Measurements from ENCODE around the gene SLIT3. TPM values are rescaled to one million over a fixed set of nuclear protein-coding genes. Genes with fewer than 3 reads are reported as not detected.

Gene SLIT3
- total and polyA plus RNA-seq, 9 of the 15 experiments (the other 6 are each of a cell fraction or from before 2014, with no cell fraction given), result 0.01 to 0.04 TPM; not detected in 7

GRCh38 chr5:169084775-169085174, 216.2 kb downstream of the SLIT3 start (continued):
- TF ChIP-seq CEBPZ (IDR thresholded peaks at IDR 0.05; ENCODE audit: borderline replicate concordance, low read depth, low read length), result no peak
- no peak for TF ChIP-seq ZNF239 (CRISPR knock-in tag; IDR thresholded peaks at IDR 0.05)
- TF ChIP-seq SIN3B (IDR thresholded peaks at IDR 0.05; ENCODE audit: low read depth), result no peak
- TF ChIP-seq, protein P1, sequence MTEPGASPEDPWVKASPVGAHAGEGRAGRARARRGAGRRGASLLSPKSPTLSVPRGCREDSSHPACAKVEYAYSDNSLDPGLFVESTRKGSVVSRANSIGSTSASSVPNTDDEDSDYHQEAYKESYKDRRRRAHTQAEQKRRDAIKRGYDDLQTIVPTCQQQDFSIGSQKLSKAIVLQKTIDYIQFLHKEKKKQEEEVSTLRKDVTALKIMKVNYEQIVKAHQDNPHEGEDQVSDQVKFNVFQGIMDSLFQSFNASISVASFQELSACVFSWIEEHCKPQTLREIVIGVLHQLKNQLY (CRISPR knock-in tag; conservative IDR thresholded peaks at IDR 0.05), result no peak
- no peak for TF ChIP-seq GABPB1 (CRISPR knock-in tag; IDR thresholded peaks at IDR 0.05)
- TF ChIP-seq TBL1XR1 (IDR thresholded peaks at IDR 0.05; ENCODE audit: low read length in 2 of 2), result no peak
- TF ChIP-seq NCOA6 (IDR thresholded peaks at IDR 0.05), result no peak
- no peak for TF ChIP-seq TAF7 (tag; IDR thresholded peaks at IDR 0.05)
